GM12892 (cell line): ENCODE data around the gene ANKRD18B.
"Not testable (repeated sequence)": the region's sequence is repeated elsewhere in the genome, so short reads cannot be mapped to it uniquely, and the experiment has no call there.

ENCODE experiments used
- POLR2A ChIP-seq: IDR thresholded peaks from 2 replicates; pipeline ENCODE4 v1.6.1; 2011; ENCODE audit warnings: low read depth, low read length, control low read depth
- POLR2AphosphoS5 ChIP-seq: IDR thresholded peaks from 2 replicates; pipeline ENCODE4 v1.6.1; 2011; ENCODE audit warnings: low read depth, low read length, control low read depth

- TF ChIP-seq POLR2A, POLR2AphosphoS5: not testable (repeated sequence)
Observed at GRCh38 chr9:33548816-33549215, 24.8 kb downstream of the ANKRD18B start.
